ENCODE data around the gene PPP4C. TPM values are rescaled to one million over a fixed set of nuclear protein-coding genes. Genes with fewer than 3 reads are reported as not detected.

Gene PPP4C
- total and polyA plus RNA-seq, 12 donors: 34.5 to 82.1 (median 42.4) TPM

DNA sequence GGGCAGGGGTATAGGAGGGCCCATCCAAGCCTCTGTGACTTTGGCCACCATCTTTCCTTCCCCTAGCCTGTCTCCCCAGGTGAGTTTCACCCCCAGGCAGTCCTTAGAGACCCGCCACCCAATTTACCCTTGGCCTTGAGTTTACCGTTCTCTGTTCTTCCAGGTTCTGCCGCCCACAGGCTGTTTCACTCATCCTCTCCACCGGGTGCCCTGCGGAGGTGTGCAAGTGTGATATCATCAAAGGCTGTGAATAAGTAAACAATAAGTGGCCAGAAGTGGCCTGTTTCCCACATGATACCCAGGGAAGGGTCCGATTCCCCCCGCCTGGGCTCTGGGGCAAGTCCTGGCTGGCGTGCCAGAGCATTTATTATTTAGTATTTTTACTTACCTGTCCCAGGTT is 29.6 kb upstream of the PPP4C start:
- H3K36me3 ChIP-seq: no peaks in the 10 kb centered on the region
- no peaks in the 10 kb centered on the region for H3K9me3 ChIP-seq
- peaks cover 0 to 5% (median 0%) of the 10 kb centered on the region in 7 donors for H3K27me3 ChIP-seq
- intact Hi-C loops (cut with DNase I): no loop called here
- WGBS, 2 donors: 78 to 79% methylated on average over 8 of the region's 8 CpGs
- H3K4me3 ChIP-seq: no peak overlapping the region
- DNase-seq: no peak
- TF ChIP-seq, protein P1, sequence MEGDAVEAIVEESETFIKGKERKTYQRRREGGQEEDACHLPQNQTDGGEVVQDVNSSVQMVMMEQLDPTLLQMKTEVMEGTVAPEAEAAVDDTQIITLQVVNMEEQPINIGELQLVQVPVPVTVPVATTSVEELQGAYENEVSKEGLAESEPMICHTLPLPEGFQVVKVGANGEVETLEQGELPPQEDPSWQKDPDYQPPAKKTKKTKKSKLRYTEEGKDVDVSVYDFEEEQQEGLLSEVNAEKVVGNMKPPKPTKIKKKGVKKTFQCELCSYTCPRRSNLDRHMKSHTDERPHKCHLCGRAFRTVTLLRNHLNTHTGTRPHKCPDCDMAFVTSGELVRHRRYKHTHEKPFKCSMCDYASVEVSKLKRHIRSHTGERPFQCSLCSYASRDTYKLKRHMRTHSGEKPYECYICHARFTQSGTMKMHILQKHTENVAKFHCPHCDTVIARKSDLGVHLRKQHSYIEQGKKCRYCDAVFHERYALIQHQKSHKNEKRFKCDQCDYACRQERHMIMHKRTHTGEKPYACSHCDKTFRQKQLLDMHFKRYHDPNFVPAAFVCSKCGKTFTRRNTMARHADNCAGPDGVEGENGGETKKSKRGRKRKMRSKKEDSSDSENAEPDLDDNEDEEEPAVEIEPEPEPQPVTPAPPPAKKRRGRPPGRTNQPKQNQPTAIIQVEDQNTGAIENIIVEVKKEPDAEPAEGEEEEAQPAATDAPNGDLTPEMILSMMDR (IDR thresholded peaks at IDR 0.05): no peak
- no peak for ATAC-seq
- H3K4me1 ChIP-seq: no peaks in the 10 kb centered on the region
- H3K27ac ChIP-seq: no peak overlapping the region

DNA sequence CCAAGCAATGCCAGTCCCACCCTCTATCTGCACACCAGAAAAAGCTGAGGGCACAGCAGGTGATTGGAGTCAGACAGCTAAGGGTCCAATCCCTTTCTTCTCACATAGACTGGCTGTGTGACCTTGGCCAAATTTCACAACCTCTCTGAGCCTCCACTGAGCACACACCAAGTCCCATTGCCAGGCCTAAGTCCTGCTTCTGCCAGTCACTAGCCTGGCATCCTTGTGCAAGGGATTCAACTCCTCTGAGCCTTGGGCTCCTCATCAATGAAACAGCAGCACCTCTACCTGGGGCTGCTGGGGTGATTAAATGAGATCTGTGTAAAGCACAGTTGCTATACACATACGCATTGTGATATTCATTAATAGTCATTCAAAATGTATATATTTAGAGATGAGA is 29.2 kb upstream of the PPP4C start:
- no peak for DNase-seq
- WGBS, 2 donors: 75 to 88% methylated on average over 1 of the region's 1 CpG

DNA sequence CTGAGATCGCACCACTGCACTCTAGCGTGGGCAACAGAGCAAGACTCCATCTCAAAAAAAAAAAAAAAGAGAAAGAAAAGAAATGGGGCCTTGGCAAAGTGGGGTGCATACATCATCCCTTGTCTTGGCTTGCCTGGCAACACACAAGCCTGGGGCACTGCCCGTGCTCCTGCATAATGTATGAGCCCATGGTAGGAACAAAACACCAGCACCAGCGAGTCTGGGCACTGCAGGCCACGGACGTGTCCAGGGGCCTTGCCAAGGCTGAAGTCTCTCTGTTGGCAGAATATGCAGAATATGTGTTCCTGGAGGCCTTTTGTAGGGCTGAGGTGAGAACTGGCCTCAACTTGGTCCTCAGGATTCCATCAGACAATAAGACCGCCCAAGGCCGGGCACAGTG is 25.9 kb upstream of the PPP4C start:
- no peak for DNase-seq
- no peak overlapping the region for H3K4me3 ChIP-seq
- TF ChIP-seq, protein P1 (IDR thresholded peaks at IDR 0.05): no peak
- H3K9me3 ChIP-seq: no peaks in the 10 kb centered on the region
- no peaks in the 10 kb centered on the region for H3K27me3 ChIP-seq
- H3K27ac ChIP-seq: no peak overlapping the region
- peaks cover 4 to 24% (median 9%) of the 10 kb centered on the region in 9 donors for H3K4me1 ChIP-seq
- H3K36me3 ChIP-seq: no peaks in the 10 kb centered on the region
- intact Hi-C loops (cut with DNase I): loop anchor here in 2 of 10 donors (5.0 kb wide), 1 partner anchor 47 kb away; the partner anchor contains the start of gene YPEL3 (in 2 of the 2)
- no peak for ATAC-seq
- 92 to 96% methylated on average over 8 of the region's 8 CpGs for WGBS, 2 donors

More for the DNA sequence above, 29.2 kb upstream of the PPP4C start:
- Histone ChIP-seq H3K36me3 (no peaks in the 10 kb centered on the region), H3K9me3 (no peaks in the 10 kb centered on the region), H3K27me3 (peaks cover 0 to 5% (median 0%) of the 10 kb centered on the region in 7 donors), H3K4me3 (no peak overlapping the region), H3K27ac (no peak overlapping the region), H3K4me1 (no peaks in the 10 kb centered on the region)
- intact Hi-C loops (cut with DNase I): no loop called here
- TF ChIP-seq, protein P1 (IDR thresholded peaks at IDR 0.05): no peak
- no peak for ATAC-seq

DNA sequence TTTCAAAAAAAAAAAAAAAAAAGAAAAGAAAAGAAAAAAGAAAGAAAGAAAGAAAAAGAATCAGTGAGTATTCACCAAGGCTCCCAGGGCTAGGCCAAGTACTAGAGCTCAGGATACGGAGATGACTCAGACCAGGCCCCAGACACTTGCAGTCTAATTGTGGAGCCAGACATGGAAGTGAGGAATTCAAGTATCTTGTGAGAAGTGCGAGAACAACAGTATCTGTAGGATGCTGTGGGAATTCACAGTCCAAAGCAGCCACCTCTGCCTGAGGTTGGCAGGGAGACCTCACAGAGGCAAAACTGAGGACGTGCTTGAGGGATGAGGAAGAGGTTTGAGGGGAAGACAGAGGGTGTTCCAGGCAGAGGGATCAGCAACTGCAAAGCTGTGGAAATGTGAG is 24.3 kb upstream of the PPP4C start:
- H3K4me1 ChIP-seq: peaks cover 4 to 24% (median 9%) of the 10 kb centered on the region in 9 donors
- H3K4me3 ChIP-seq: no peak overlapping the region
- no peaks in the 10 kb centered on the region for H3K36me3 ChIP-seq
- no peak for DNase-seq
- TF ChIP-seq, protein P1 (IDR thresholded peaks at IDR 0.05): no peak
- no peaks in the 10 kb centered on the region for H3K9me3 ChIP-seq
- no peak overlapping the region for H3K27ac ChIP-seq
- H3K27me3 ChIP-seq: no peaks in the 10 kb centered on the region
- 88% methylated on average over 3 of the region's 3 CpGs for WGBS, 2 donors
- intact Hi-C loops (cut with DNase I): loop anchor here in 2 of 10 donors (5.0 kb wide), 1 partner anchor 46 kb away; the partner anchor contains the start of gene YPEL3 (in 2 of the 2)
- ATAC-seq: no peak
